Measurements from ENCODE around the gene MMP8. TPM values are rescaled to one million over a fixed set of nuclear protein-coding genes. Genes with fewer than 3 reads are reported as not detected.

MMP8 gene
- total RNA-seq, 1 experiment from 2014 or later, result not detected

- DNase-seq, result no peak
- Histone ChIP-seq H3K9me2 (ENCODE audit: insufficient read depth) (no peaks in the 10 kb centered on the region; the same call in 1 of the 2 replicates), H3K4me1 (replicated peaks; ENCODE audit: insufficient read depth) (no peaks in the 10 kb centered on the region), H2AFZ (no peak overlapping the region), H3K27ac (no peak overlapping the region), H3K79me2 (ENCODE audit: low read depth) (no peaks in the 10 kb centered on the region), H3K27me3 (ENCODE audit: insufficient read depth, low read depth) (no peaks in the 10 kb centered on the region), H3K4me3 (no peak overlapping the region), H3K9me3 (ENCODE audit: insufficient read depth, low read depth) (no peaks in the 10 kb centered on the region), H3K36me3 (ENCODE audit: low read depth) (no peaks in the 10 kb centered on the region), H3K4me2 (no peak overlapping the region), H4K20me1 (ENCODE audit: insufficient read depth) (no peaks in the 10 kb centered on the region), H3F3A (ENCODE audit: insufficient read depth, low read depth) (no peaks in the 10 kb centered on the region)
- POLR2A ChIA-PET (ENCODE audit: unreplicated experiment), result interaction anchor here (0.6 kb wide), 1 partner anchor 413 kb away, joined by 3 read pairs; no protein-coding TSS in a partner anchor
- TF ChIP-seq EZH2 (IDR thresholded peaks at IDR 0.05; ENCODE audit: low read depth) (no peak), CTCF (conservative IDR thresholded peaks at IDR 0.05) (no peak)
- CTCF ChIA-PET, result no interaction called here
- intact Hi-C loops (cut with micrococcal nuclease; ENCODE audit: unreplicated experiment), result loop anchor here (10.0 kb wide), 1 partner anchor 1215 kb away; no protein-coding TSS in a partner anchor
- BruUV-seq (replicated peaks), result no TSS peak
Measured at GRCh38 chr11:102669664-102670063, 55.1 kb downstream of the MMP8 start.

- peak overlapping the region; percentile 28; the same call in 1 of the 2 replicates for H3K4me2 ChIP-seq
Measured at GRCh38 chr11:102666331-102666957, 58.3 kb downstream of the MMP8 start.

More at GRCh38 chr11:102666331-102666957, 58.3 kb downstream of the MMP8 start:
- ChIA-PET POLR2A (ENCODE audit: unreplicated experiment) (interaction anchor here (0.6 kb wide), 1 partner anchor 11 kb away, joined by 8 read pairs; no protein-coding TSS in a partner anchor), CTCF (interaction anchor here (0.6 to 1.4 kb wide), 10 partner anchors 51 to 1889 kb away, joined by 3 to 8 read pairs (median 4); no protein-coding TSS in a partner anchor)
- Histone ChIP-seq H3K27ac (no peak overlapping the region), H3K4me3 (no peak overlapping the region), H3F3A (ENCODE audit: insufficient read depth, low read depth) (no peaks in the 10 kb centered on the region), H2AFZ (no peak overlapping the region), H3K79me2 (ENCODE audit: low read depth) (no peaks in the 10 kb centered on the region), H3K9me3 (ENCODE audit: insufficient read depth, low read depth) (no peaks in the 10 kb centered on the region), H3K27me3 (ENCODE audit: insufficient read depth, low read depth) (no peaks in the 10 kb centered on the region), H4K20me1 (ENCODE audit: insufficient read depth) (no peaks in the 10 kb centered on the region), H3K36me3 (ENCODE audit: low read depth) (no peaks in the 10 kb centered on the region), H3K9me2 (ENCODE audit: insufficient read depth) (no peaks in the 10 kb centered on the region; the same call in 1 of the 2 replicates), H3K4me1 (replicated peaks; ENCODE audit: insufficient read depth) (no peaks in the 10 kb centered on the region)
- peak; percentile 22 to 46 for DNase-seq
- no TSS peak for BruUV-seq (replicated peaks)
- TF ChIP-seq EZH2 (IDR thresholded peaks at IDR 0.05; ENCODE audit: low read depth), result no peak
- TF ChIP-seq CTCF (conservative IDR thresholded peaks at IDR 0.05), result peak; percentile 96
- intact Hi-C loops (cut with micrococcal nuclease; ENCODE audit: unreplicated experiment), result loop anchor here (1.0 to 10.0 kb wide), 7 partner anchors 54 to 1212 kb away; no protein-coding TSS in a partner anchor
